ENCODE results near the gene DCAF17.
"Not testable (repeated sequence)": the region's sequence is repeated elsewhere in the genome, so short reads cannot be mapped to it uniquely, and the experiment has no call there.

Gene DCAF17

DNA sequence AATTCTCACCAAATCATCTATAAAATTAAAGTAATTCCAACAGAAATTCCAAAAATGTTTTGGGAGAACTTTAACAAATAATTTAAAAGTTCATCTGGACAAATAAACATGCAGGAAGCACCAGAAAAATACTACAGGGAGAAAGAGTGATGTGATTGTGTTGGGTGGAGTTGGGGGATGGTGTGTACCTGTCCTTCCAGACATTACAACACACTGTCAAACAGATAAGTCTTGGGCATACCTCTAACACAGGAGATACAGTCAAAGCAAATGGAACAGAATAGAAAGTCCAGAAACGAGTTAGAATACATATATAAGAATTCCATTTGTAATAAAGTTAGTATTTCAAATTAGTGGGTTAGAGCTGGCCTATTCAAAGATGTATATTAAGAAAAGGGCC lies 22.8 kb upstream of the DCAF17 start:
- DNase-seq: no peak

DNA sequence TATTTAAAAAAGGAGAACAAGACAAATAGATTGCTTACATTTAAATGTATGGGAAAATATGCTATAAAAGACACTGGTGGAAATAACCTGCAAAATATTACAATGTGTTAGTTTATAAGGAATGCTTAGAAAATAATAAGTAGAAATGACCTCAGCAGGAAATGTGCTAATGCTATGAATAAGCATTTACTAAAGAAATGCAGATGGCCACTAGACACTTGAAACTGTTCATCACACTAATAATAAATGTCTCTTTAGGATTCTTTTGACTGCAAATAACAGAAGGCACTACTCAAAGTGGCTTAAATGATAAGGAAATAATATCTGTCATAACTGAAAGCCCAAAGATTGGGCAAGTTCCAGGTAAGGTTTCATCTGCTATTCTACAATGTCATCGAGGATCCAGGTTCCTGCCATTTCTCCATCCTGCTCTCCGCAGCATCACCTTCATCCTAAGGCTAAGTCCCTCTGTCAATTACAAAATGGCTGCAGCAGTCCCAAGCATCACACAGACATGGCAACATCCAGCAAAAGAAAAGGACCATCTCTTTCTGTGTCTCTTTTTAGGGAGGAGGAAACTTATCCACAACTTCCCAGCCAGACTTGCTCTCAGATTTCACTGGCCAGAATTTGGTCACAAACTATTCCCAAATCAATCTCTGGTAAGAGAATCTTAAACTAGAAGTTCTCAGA lies 22.1 kb upstream of the DCAF17 start:
- DNase-seq: no peak

DNA sequence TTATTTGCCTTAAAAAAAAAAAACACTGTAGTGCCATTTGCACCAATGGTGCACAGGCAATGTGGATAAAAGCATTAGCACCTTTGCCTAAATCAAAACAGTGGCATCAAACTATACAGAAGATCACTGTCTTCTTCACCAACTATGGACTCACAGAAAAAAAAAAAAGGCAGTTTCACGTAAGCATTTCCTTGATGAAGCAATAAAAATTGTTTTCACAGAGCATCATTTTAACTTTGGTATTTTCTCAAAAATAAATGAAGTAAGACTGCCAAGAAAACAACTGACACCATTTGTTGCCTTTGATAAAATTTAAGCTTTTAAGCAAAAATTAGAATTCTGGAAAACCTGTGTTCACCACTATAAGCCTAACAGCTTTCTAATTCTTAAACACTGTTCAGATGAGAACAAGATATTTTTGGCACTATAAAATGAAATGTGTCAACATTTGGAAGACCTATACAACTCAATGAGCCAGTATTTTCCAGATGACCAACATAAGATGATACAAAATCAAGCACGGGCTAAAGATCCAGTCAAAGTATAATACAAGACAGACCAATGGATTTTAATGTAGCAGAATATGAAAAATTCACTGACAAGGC lies 21.4 kb upstream of the DCAF17 start:
- DNase-seq: no peak

DNA sequence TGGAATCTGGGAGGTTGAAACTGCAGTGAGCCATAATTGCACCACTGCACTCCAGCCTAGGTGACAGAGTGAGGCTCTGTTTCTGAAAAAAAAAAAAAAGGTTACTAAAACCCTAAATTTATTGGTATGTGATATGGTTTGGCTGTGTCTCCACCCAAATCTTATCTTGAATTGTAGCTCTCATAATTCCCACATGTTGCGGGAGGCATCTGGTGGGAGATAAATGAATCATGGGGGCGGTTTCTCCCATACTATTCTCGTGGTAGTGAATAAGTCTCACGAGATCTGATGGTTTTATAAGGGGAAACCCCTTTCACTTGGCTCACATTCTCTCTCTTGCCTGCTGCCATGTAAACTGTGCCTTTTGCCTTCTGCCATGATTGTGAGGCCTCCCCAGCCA lies 19.4 kb upstream of the DCAF17 start:
- not testable (repeated sequence) for DNase-seq

DNA sequence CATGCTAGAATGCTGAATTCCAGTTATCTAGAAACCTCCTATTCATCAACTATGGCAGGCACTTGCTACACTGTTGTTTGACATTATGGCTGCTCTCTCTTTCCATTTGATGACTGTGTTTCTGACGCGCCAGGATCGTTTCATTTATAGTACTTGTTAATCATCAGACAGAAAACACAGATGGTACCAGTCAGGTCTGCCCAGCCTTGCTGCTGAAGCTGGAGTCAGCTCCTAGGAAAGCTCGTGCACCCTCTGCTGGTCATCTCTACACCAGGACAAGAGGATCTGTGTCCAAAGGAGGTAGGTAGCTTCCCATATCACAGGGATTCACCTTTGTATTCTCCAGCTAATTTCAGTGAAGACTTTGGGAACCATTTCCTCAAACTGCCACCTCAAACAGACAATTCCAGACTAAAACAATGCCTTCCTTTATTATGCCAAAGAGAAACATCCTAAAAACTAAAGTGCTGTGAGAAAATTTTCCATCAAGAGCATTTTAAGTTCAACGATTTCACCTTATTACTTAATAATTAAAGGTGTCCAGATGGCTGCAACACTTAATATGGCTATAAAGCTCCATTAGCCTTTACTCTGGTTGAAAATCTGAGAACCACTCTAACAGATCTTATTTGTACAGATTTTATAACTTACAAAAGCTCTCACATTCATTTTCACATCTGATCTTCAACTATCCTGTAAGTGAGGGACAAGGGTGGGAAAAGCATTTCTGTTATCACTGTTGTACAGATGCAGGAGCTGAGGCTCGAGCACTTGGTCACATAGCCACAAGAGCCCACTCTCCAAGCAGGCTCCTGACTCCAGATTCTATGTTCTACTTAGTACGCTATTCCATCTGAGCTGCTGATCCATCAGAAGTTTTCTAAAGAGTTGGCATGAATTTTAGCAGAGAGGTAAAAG lies 17.8 kb upstream of the DCAF17 start:
- peak; percentile 89 for DNase-seq

DNA sequence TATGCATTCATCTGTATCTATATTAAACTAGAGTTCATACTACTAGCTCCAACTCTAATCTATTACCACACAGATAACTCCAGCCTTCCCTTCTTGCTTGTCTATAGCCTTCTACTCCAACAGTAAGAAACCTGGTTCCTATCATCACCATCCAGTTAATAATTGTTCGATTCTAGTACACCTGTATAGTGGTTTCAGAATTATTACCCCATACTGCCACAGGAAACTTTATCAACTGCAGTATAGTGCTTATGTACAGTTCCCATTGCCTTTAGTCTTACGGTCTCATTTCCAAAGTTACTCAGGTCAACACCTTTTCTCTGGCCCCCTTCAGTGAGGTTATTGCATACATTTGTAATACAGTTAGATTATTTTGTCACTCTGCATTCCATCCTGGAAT lies 14.7 kb upstream of the DCAF17 start:
- DNase-seq: no peak

DNA sequence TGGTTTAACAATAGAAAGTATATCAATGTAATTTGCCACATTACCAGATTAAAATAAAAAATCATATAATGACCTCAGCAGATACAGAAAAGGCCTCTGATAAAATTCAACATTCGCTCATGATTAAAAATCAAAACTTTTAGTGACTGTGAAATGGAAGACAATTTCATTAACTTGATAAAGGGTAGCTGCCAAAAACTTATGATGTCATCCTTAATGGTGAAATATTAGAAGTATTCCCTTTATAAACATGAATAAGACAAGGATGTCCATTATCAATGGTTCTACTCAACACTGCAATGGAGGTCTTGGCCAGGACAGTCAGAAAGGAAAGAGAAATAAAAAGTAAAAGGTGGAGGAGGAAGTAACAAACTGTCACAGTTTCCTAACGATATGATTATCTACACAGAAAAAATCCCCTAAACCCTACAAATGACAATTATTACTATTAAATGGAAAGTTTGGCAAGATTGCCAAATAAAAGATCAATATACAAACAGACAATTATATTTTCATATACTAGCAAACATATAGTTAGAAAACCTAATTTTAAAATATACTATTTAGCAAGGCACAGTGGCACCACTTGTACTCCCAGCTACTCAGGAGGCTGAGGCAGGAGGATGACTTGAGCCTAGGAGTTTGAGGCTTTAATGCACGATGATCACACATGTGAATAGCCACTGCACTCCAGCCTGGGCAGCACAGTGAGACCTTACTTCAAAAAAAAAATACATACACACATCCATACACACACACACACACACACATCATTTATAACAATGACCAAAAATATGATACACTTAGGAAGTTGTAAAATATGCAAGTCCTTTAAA lies 13.1 kb upstream of the DCAF17 start:
- no peak for DNase-seq

DNA sequence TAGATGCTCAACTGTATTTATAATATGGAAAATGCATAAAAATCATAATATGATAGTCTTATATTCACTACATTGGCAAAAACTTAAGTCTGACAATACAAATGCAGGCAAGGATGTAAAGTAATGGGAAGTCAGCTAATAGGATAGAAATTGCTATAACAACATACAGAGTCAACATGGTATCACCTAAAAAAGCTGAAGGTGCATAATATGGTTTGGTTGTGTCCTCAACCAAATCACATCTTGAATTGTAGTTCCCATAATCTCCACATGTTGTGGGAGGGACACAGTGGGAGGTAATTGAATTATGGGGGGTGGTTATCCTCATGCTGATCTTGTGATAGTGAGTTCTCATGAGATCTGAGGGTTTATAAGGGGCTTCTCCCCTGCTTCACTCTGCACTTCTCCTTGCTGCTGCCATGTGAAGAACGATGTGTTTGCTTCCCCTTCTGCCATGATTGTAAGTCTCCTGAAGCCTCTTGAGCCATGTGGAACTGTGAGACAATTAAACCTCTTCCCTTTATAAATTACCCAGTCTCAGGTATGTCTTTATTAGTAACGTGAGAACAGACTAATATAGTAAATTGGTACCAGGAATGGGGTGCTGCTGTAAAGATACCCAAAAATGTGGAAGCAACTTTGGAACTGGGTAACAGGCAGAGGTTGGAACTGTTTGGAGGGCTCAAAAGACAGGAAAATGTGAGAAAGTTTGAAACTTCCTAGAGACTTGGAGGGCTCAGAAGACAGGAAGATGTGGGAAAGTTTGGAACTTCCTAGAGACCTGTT lies 11.1 kb upstream of the DCAF17 start:
- DNase-seq: not testable (repeated sequence)

DNA sequence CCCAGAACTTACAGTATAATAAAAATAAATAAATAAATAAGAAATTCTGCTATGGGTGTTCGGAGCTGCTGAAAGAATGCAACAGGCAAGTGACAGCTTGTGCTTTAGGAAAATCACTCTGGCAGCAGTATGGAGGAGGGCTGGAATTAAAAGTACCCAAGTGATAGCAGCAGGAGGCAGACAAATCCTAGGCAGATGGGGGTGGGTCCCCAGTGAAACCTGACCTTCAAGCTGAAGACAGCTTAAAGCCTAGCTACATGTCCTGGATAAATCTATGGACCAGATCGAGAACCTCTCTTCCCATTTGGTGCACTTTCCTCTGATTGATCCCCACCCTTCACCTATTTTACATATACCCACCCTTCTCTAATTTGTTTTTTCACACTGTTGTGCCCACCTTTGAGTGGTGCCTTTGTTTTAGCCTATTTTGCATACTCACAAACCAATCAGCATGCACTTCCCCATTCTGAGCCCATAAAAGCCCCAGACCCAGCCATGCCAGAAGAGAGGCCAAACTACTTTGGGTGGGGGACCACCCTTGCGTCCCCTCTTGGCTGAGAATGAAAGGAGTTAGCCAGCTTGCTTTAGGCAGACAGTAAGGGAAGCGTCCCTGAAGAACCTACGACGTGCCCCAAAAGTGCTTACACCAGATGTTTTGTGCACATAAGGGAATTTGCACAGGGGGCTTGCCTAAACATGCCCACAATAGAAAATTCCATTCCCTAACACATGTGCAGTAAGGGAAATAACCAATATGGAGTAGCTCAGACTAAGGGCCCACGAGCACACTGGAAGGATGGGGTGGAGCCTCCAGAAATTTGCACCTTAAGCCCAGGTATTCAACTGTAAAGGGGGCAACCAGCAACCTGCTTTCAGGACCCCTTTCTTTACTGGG lies 3.3 kb upstream of the DCAF17 start:
- DNase-seq: no peak

DNA sequence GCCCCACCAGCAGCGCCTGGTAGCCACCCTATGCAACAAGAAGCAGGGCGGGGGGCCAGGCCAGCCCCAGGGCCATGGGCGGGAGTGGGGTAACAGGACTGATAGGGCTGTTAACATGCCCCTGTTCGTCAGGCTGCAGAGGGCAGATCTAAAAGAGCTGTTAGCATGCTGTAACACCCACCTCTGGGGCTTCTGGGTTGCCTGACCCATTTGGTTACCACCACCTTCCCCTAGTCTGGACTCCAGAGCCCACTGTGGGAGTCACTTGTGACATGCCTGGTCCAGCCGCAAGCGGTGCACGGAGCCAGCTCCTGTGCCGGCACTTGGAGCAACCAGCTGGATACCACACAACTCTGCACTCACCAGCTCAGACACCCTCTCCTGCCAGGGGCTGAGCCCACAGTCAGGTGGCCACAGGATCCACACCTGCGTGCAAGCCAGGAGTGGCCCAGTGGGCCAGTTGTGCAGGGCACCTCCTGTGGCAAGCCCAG lies 2.3 kb upstream of the DCAF17 start:
- DNase-seq: no peak

DNA sequence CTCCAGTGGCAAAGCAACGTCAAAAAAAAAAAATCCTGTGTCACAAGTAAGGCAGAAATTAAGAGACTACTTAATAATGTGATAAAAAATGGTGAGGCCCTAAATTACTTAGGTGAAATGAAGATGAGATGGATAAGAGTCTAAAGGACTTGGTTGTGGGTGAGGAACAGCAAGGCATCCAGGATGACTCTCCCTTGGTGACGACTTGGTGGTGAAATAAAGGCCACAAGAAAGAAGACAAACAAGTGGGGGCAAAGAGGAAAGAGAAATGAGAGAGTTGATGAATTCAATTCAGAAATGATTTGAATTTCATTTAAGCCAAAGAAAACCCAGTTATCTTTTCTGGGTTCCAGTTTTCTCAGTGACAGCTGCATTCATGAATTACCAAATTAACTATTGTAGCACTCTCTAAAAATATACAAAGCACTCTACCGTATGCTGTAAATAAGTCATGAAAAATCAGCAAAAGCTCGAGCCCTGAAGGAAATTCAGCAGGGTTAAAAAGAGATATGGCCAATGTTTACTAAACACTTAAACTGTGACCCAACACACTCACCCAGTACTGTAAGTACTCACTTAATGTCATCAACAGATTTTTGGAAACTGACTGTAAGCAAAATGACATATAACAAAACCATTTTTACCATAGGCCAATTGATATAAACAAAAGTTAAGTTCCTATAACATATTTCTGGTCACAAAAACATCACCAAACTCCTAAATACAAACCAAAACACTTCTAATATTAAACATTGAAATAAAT lies 1.6 kb upstream of the DCAF17 start:
- DNase-seq: no peak

DNA sequence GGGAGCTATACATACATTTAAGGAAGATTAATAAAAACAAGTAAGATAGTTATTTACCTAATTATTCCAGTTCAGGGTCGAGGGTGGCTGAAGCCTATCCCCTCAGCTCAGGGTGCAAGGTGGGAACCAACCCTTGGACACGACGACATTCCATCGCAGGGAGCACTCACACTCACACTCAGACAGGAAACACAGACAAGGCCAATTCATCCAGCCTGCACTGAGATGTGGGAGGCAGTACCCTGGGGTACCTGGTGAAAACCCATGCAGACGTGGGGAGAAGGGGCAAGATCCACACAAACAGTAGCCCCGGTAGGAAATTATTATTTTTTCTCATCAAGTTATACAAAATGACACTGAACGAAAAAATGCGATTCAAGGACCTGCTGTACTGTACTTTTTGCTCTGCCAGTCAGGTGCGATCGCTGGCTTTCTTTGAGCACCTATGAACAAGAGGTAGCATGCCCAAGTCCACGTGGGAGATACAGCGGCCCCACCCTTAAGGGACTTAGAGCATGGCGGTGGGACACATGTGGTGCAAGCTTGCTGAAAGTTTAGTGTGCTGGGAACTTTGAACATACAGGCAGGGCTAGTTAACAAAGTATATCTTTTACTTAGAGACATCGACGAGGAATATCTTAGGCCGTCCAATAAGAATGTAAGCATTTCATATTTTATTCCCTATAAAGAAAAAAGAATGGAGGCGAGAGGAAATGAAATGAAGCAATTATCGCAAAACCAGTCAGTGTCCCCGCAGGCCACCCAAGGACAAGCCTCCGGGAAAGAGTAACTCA lies 860 bp upstream of the DCAF17 start:
- DNase-seq: peak; percentile 71

DNA sequence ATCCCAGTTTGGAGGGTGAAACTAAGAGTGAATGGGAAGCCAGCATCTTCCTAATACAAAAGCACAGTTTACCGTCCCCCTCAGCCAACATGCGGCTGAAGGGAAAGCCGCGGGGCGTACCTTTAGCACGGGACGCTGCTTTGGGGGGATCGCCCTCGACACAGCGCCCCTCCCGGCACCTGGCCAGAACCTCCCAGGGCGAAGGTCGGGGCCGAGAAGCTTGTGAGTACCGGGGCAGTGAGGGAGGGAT lies 338 bp upstream of the DCAF17 start, which contains the start of gene METTL8:
TSS of gene METTL8 (minus strand) at position 228 of the 250 bp plus-strand sequence. CDS start 41,805 bp downstream, outside the sequence.
- peak; percentile 74 for DNase-seq

DNA sequence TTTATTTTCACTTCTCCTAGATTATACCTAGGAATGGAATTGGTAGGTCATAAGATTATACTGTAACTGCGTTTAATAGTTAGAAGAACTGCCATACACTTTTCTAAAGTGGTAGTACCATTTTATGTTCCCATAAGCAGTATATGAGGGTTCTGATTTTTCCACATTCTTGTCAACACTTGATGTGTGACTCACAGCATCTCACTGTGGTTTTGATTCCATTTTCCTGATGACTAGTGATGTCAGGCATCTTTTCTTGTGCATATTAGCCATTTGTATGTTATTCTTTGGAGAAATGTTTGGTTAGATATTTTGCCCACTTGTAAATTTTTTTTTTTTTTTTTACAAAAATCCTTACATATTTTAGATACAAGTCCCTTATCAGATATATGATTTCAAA lies 2.3 kb downstream of the DCAF17 start:
- no peak for DNase-seq

DNA sequence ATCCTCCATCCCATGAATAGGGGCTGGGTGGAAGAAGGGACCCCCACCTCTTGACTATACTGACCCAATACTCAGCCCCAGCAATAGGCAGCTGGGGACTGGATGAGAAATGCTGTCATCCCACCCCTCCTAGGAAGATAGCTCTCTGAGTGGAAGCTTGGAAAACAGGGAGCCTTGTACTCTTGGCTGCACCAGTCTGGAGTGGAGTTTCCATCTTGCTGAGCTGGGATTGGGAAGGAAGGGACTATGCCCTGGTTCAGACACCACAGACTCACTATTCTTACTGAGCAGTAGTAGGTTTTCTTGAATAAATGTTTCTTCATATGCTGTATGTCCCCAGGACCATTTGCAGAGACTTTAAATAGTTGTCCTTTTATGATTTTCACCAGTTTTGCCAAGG lies 7.4 kb downstream of the DCAF17 start:
- no peak for DNase-seq

DNA sequence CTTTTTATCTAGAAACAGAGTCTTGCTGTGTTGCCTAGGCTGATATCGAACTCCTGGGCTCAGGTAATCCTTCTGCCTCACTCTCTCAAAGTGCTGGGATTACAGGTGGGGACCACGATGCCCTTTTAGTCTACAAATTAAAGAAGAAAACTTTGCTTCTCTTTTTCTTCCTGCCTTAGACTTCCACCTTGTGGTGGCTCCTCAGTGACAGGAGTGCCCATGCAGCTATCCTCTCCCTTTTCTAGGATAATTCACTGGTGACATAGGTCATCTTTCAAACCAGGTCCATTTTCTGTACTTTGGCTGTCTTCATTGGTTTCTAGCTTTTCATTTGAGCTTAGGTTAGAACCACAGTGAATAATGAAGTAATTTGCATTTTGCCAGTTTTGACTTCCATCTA lies 13.6 kb downstream of the DCAF17 start:
- DNase-seq: no peak

DNA sequence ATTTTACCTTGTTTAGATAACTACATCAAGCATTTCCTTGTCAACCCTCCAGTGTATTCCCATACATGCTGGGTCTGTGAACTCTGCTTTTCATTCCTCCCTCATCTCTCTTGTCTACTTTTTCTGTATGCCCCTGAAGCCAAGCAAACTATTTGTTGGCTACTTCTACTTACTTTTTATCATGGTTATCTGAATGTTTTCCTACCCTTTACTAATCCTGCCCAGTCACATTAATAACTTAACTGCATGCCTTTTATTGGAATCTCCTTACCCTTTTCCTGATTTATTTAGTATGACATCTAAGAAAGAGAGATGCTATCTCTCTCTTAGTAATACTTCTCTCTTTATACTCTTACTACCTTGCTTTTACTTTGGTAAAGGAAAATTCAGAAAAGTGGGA lies 17.0 kb downstream of the DCAF17 start:
- DNase-seq: no peak

DNA sequence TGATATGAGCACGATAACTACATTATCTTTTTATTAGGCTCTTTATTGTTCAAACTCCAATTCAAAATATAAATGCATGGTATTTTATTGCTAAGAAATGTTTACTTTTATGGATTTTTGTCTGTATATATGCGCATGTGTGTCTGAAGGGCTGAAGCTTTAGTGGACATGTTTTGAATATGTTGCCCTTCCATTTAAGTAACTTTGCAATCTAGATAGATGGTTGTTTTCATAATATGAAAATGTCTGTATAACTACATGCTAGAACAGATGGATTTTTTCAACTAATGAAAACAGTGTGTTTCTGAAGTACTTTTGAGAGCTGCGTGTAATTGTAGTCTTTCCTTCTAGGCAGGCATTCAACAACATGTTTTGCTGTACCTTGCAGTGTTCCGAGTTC lies 18.7 kb downstream of the DCAF17 start:
- no peak for DNase-seq

DNA sequence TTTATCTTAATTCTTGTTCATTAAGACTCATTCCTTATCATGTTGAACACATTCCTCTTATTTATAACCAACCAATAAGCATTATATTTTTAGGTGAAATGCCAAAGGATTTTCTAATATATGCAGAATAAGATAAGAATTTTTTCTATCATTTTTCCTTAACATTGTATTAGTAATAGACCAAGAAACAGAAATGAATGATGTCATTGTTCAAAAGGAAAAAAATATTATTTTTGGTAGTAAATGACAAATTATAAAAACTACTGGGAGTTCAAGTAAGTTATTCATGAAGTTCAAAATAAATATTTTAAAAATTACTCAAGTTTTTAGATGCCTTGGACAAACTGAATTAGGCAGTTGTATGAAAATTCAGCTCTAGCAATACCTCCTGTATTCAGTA lies 25.5 kb downstream of the DCAF17 start:
- no peak for DNase-seq
